ENCODE measurements around the gene CRYBG2.

CRYBG2 gene

GRCh38 chr1:26368006-26368405 is 14.1 kb upstream of the CRYBG2 start:
- no peak for DNase-seq

- DNase-seq, result no peak
Measured at GRCh38 chr1:26367441-26367840, 13.5 kb upstream of the CRYBG2 start.

- no peak for DNase-seq
Measured at GRCh38 chr1:26364956-26365355, 11.0 kb upstream of the CRYBG2 start.

- DNase-seq, result peak; percentile 24 to 69
Measured at GRCh38 chr1:26363549-26364448, 9.9 kb upstream of the CRYBG2 start.

- no peak for DNase-seq
Measured at GRCh38 chr1:26362331-26362730, 8.4 kb upstream of the CRYBG2 start.

- no peak for DNase-seq
Measured at GRCh38 chr1:26361605-26362122, 7.7 kb upstream of the CRYBG2 start.

GRCh38 chr1:26360807-26361604 is 7.1 kb upstream of the CRYBG2 start:
- DNase-seq, result no peak

- no peak for DNase-seq
Measured at GRCh38 chr1:26359981-26360806, 6.3 kb upstream of the CRYBG2 start.

GRCh38 chr1:26358411-26359384 is 4.8 kb upstream of the CRYBG2 start:
- peak in 1 of 2 experiments; percentile 30 for DNase-seq

- no peak for DNase-seq
Measured at GRCh38 chr1:26357121-26357602, 3.2 kb upstream of the CRYBG2 start.

GRCh38 chr1:26356106-26356505 is 2.2 kb upstream of the CRYBG2 start:
- DNase-seq, result no peak

GRCh38 chr1:26354972-26355371 is 1.0 kb upstream of the CRYBG2 start:
- no peak for DNase-seq

- peak in 1 of 2 experiments; percentile 13 for DNase-seq
Measured at GRCh38 chr1:26353210-26353859, 595 bp downstream of the CRYBG2 start.

GRCh38 chr1:26352338-26352679 is 1.6 kb downstream of the CRYBG2 start:
- DNase-seq, result no peak

GRCh38 chr1:26351590-26352337 is 2.2 kb downstream of the CRYBG2 start:
- no peak for DNase-seq

GRCh38 chr1:26350701-26351589 is 3.0 kb downstream of the CRYBG2 start:
- DNase-seq, result no peak

- DNase-seq, result no peak
Measured at GRCh38 chr1:26350343-26350700, 3.6 kb downstream of the CRYBG2 start.

GRCh38 chr1:26349877-26350244 is 4.1 kb downstream of the CRYBG2 start:
- DNase-seq, result no peak

GRCh38 chr1:26349188-26349876 is 4.6 kb downstream of the CRYBG2 start:
- DNase-seq, result no peak
